ENCODE results near the gene MVB12B.

The MVB12B gene

DNA sequence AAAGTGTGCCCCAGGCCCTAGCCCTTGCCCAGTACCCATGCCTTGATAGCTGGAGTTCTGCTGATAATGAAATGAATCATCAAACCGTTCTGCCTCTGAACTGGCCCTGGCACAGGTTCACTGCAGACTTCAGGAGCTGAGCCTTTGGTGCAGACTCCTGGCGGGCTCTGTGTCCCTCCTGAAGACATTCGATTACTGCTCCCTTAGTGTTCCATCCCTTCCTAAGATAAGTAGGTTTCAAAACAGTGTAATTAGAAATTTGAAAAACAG lies 97.2 kb downstream of the MVB12B start:
- DNase-seq (ENCODE audit: low read depth, low spot score), result no peak
- TF ChIP-seq SUZ12 (IDR thresholded peaks at IDR 0.05; ENCODE audit: extremely low read depth, insufficient read depth, insufficient read length) (no peak), YY1 (IDR thresholded peaks at IDR 0.05; ENCODE audit: insufficient read depth, insufficient read length) (no peak), ZNF274 (IDR thresholded peaks at IDR 0.05; ENCODE audit: low read depth, low read length) (no peak)
- no peaks in the 10 kb centered on the region for H3K9me3 ChIP-seq (ENCODE audit: insufficient read depth, low read length)
- peaks cover 17% of the 10 kb centered on the region for H3K4me1 ChIP-seq (ENCODE audit: insufficient read depth, insufficient read length)
- no peak overlapping the region for H3K9ac ChIP-seq (ENCODE audit: insufficient read length, low read depth)
- peaks cover 3% of the 10 kb centered on the region for H3K36me3 ChIP-seq (ENCODE audit: insufficient read depth, insufficient read length, low read length)
- no peak overlapping the region for H3K4me3 ChIP-seq (ENCODE audit: insufficient read length, low read depth)
- no peaks in the 10 kb centered on the region for H3K27me3 ChIP-seq (ENCODE audit: insufficient read depth, insufficient read length)

DNA sequence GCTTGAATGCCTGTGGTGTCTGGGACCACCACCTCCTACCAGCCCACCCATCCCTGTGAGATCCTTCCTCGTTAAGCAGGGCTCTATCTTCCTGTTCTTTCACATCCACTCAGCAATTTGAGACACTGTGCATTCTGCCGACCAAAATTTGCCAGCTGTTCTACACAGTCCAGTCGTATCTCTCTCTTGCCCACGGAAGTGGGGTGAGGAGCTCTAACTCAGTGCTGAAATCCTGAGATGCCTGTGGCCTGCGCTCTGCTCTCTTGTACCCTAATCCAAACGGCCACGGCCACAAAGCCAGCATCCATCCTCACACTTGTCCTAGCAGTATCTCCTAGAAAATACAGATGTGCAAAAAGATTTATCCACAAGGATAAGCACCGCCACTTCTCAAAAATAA lies 97.9 kb downstream of the MVB12B start:
- Histone ChIP-seq H3K9ac (ENCODE audit: insufficient read length, low read depth) (no peak overlapping the region), H3K36me3 (ENCODE audit: insufficient read depth, insufficient read length, low read length) (peaks cover 3% of the 10 kb centered on the region), H3K4me3 (ENCODE audit: insufficient read length, low read depth) (no peak overlapping the region), H3K9me3 (ENCODE audit: insufficient read depth, low read length) (no peaks in the 10 kb centered on the region), H3K4me1 (ENCODE audit: insufficient read depth, insufficient read length) (peaks cover 17% of the 10 kb centered on the region), H3K27me3 (ENCODE audit: insufficient read depth, insufficient read length) (no peaks in the 10 kb centered on the region)
- DNase-seq (ENCODE audit: low read depth, low spot score), result no peak
- TF ChIP-seq SUZ12 (IDR thresholded peaks at IDR 0.05; ENCODE audit: extremely low read depth, insufficient read depth, insufficient read length) (no peak), ZNF274 (IDR thresholded peaks at IDR 0.05; ENCODE audit: low read depth, low read length) (no peak), YY1 (IDR thresholded peaks at IDR 0.05; ENCODE audit: insufficient read depth, insufficient read length) (no peak)

DNA sequence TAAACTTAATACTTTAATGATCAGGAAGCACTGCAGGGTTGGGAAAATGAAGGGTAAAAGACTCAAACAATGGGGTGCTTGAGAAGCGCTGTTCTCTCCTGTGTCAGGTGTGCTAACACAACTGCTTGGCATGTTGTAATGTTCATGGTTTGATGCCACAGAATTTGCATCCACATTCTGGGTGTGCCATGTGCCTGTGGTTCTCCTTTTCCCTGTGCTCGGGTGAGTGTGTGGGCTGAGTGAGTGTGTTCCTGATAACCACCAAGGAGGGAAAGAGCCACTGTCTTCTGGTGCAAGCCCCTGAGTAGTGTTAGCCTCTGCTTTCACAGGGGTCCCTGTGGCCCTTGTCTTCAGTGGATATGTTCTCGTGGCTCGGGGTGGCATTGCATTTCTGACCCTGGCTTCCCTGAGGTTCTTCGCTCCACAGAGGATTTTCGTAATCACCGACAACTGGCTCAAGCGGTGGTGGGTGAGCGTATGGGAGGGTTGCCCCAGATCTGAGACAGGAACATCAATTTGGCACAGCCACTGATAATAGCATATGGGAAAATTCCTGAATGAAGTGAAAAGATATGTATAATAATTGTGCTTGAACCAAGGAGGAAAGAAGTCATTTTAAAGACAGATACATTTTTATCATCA lies 102.0 kb downstream of the MVB12B start:
- Histone ChIP-seq H3K36me3 (ENCODE audit: insufficient read depth, insufficient read length, low read length) (peaks cover 3% of the 10 kb centered on the region), H3K4me1 (ENCODE audit: insufficient read depth, insufficient read length) (peaks cover 8% of the 10 kb centered on the region), H3K9me3 (ENCODE audit: insufficient read depth, low read length) (no peaks in the 10 kb centered on the region), H3K9ac (ENCODE audit: insufficient read length, low read depth) (no peak overlapping the region), H3K27me3 (ENCODE audit: insufficient read depth, insufficient read length) (no peaks in the 10 kb centered on the region), H3K4me3 (ENCODE audit: insufficient read length, low read depth) (no peak overlapping the region)
- DNase-seq (ENCODE audit: low read depth, low spot score), result no peak
- no peak for TF ChIP-seq SUZ12 (IDR thresholded peaks at IDR 0.05; ENCODE audit: extremely low read depth, insufficient read depth, insufficient read length)
- TF ChIP-seq YY1 (IDR thresholded peaks at IDR 0.05; ENCODE audit: insufficient read depth, insufficient read length), result no peak
- no peak for TF ChIP-seq ZNF274 (IDR thresholded peaks at IDR 0.05; ENCODE audit: low read depth, low read length)

- DNase-seq (ENCODE audit: low read depth, low spot score), result no peak
- Histone ChIP-seq H3K9me3 (ENCODE audit: insufficient read depth, low read length) (no peaks in the 10 kb centered on the region), H3K4me3 (ENCODE audit: insufficient read length, low read depth) (no peak overlapping the region), H3K4me1 (ENCODE audit: insufficient read depth, insufficient read length) (peaks cover 8% of the 10 kb centered on the region), H3K9ac (ENCODE audit: insufficient read length, low read depth) (no peak overlapping the region), H3K27me3 (ENCODE audit: insufficient read depth, insufficient read length) (no peaks in the 10 kb centered on the region), H3K36me3 (ENCODE audit: insufficient read depth, insufficient read length, low read length) (peaks cover 3% of the 10 kb centered on the region)
- no peak for TF ChIP-seq YY1 (IDR thresholded peaks at IDR 0.05; ENCODE audit: insufficient read depth, insufficient read length)
- no peak for TF ChIP-seq ZNF274 (IDR thresholded peaks at IDR 0.05; ENCODE audit: low read depth, low read length)
- TF ChIP-seq SUZ12 (IDR thresholded peaks at IDR 0.05; ENCODE audit: extremely low read depth, insufficient read depth, insufficient read length), result no peak
Measured at GRCh38 chr9:126429190-126429589, 102.6 kb downstream of the MVB12B start.

DNA sequence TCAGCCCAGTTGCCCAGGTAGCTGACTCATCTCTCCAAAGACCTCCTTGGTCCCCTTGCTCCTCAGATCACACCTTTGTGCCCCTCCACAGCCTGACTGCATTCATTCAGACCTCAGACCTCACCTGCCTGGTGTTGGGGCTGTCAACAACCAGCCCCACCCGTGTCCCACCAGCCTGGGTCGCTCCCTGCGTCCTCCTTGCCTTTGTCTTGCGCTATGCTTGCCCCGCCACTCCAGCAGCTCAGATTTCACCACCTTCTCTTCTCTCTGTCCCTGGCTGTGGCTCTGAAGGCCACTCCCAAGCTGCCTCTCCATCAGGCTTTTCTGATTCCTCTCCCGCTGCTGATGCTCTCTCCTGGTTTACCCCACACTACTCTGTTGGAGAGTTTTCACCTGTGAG lies 103.5 kb downstream of the MVB12B start:
- Histone ChIP-seq H3K27me3 (ENCODE audit: insufficient read depth, insufficient read length) (no peaks in the 10 kb centered on the region), H3K9me3 (ENCODE audit: insufficient read depth, low read length) (no peaks in the 10 kb centered on the region)

DNA sequence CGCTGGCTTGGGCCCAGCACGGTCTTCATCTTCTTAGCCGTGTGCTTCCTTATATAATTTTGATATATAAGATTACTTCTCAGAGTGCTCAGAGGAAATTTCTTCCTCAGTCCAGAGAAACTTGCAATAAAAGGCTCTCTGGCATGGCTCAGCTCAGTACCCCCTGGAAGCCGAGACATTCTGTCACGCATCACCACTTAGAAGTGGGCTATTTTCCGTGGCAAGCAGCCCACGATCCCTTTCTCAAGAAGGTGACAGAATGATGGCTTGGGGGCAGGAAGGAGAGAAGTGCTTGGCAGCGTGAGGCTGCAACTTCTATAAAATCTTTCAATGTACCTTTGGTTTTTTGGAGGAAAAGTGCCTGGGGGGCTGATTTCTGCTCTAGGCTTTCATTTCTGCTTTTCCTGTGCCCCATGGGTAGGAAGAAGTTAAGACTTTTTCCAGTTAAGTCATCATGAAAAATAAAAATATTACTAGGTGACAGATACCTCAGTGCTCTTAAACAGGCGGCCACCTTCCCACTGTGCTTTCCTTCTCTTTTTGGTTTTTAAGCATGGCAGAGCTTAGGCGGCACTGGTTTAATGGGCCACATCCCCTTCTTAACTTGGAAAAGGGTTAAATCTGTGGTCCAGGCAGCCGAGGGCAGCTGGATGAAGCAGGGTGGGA lies 104.6 kb downstream of the MVB12B start:
- Histone ChIP-seq H3K36me3 (ENCODE audit: insufficient read depth, insufficient read length, low read length) (no peaks in the 10 kb centered on the region), H3K4me3 (ENCODE audit: insufficient read length, low read depth) (no peak overlapping the region), H3K9ac (ENCODE audit: insufficient read length, low read depth) (no peak overlapping the region), H3K9me3 (ENCODE audit: insufficient read depth, low read length) (no peaks in the 10 kb centered on the region), H3K27me3 (ENCODE audit: insufficient read depth, insufficient read length) (no peaks in the 10 kb centered on the region), H3K4me1 (ENCODE audit: insufficient read depth, insufficient read length) (peaks cover 8% of the 10 kb centered on the region)
- TF ChIP-seq SUZ12 (IDR thresholded peaks at IDR 0.05; ENCODE audit: extremely low read depth, insufficient read depth, insufficient read length) (no peak), ZNF274 (IDR thresholded peaks at IDR 0.05; ENCODE audit: low read depth, low read length) (no peak), YY1 (IDR thresholded peaks at IDR 0.05; ENCODE audit: insufficient read depth, insufficient read length) (no peak)
- no peak for DNase-seq (ENCODE audit: low read depth, low spot score)

More for the DNA sequence above, 103.5 kb downstream of the MVB12B start:
- Histone ChIP-seq H3K36me3 (ENCODE audit: insufficient read depth, insufficient read length, low read length) (peaks cover 3% of the 10 kb centered on the region), H3K4me1 (ENCODE audit: insufficient read depth, insufficient read length) (peaks cover 8% of the 10 kb centered on the region), H3K9ac (ENCODE audit: insufficient read length, low read depth) (no peak overlapping the region), H3K4me3 (ENCODE audit: insufficient read length, low read depth) (no peak overlapping the region)
- TF ChIP-seq ZNF274 (IDR thresholded peaks at IDR 0.05; ENCODE audit: low read depth, low read length), result no peak
- no peak for TF ChIP-seq YY1 (IDR thresholded peaks at IDR 0.05; ENCODE audit: insufficient read depth, insufficient read length)
- TF ChIP-seq SUZ12 (IDR thresholded peaks at IDR 0.05; ENCODE audit: extremely low read depth, insufficient read depth, insufficient read length), result no peak
- no peak for DNase-seq (ENCODE audit: low read depth, low spot score)

GRCh38 chr9:126432659-126433058 lies 106.0 kb downstream of the MVB12B start:
- DNase-seq (ENCODE audit: low read depth, low spot score), result no peak
- no peaks in the 10 kb centered on the region for H3K36me3 ChIP-seq (ENCODE audit: insufficient read depth, insufficient read length, low read length)
- H3K4me1 ChIP-seq (ENCODE audit: insufficient read depth, insufficient read length), result peaks cover 8% of the 10 kb centered on the region
- H3K9ac ChIP-seq (ENCODE audit: insufficient read length, low read depth), result no peak overlapping the region
- no peaks in the 10 kb centered on the region for H3K9me3 ChIP-seq (ENCODE audit: insufficient read depth, low read length)
- H3K4me3 ChIP-seq (ENCODE audit: insufficient read length, low read depth), result no peak overlapping the region
- H3K27me3 ChIP-seq (ENCODE audit: insufficient read depth, insufficient read length), result no peaks in the 10 kb centered on the region
- TF ChIP-seq SUZ12 (IDR thresholded peaks at IDR 0.05; ENCODE audit: extremely low read depth, insufficient read depth, insufficient read length) (no peak), ZNF274 (IDR thresholded peaks at IDR 0.05; ENCODE audit: low read depth, low read length) (no peak), YY1 (IDR thresholded peaks at IDR 0.05; ENCODE audit: insufficient read depth, insufficient read length) (no peak)
